ENCODE results near the gene CUEDC2.

The CUEDC2 gene

DNA sequence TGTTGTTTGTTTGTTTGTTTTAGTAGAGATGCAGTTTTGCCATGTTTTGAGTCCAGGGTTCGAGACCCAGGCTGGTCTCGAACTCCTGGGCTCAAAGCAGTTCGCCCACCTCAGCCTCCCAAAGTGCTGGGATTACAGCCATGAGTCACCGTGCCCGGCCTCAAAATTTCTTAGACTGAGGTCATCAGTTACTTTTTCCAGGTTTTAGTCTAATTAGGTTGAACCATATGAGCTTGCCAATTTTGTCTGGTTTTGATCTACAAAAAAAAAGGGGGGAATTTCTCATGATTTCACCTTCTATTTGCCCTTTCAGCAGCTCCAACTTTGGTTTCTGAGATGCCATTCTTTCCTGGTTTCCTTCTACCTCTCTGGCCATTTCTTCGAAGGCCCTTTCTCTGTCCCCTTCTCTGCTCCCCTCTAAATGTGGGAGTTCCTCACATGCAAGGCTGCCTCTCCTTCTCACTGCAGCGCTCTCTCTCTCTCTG is 5.5 kb downstream of the CUEDC2 start:
- no peak overlapping the region for H3K27ac ChIP-seq (ENCODE audit: low read depth, low read length)

DNA sequence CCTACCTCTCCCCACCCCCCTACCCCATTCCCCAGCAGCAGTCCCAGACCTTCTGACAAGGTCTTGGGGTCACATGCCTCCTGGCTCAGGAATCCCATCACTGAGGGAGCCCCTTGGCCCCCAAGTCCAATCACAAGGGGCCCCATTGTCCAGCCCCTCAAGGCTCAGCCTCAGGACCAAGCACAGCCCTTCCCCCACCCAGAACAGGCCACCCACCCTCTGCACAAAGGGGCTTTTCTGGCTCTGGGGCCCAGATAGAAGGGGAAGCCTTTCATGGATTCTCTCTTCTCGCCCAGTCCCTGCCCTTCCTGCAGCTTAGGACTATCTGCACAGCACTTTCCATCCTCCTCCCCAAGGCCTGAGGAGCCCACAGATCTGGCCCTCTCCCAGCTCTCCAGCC is 6.9 kb downstream of the CUEDC2 start:
- Histone ChIP-seq H4K20me1 (ENCODE audit: control insufficient read depth, insufficient read depth, low read depth, low read length) (no peaks in the 10 kb centered on the region), H3K36me3 (ENCODE audit: control insufficient read depth, low read length) (peaks cover 19% of the 10 kb centered on the region), H3K27ac (ENCODE audit: low read depth, low read length) (no peak overlapping the region), H3F3A (ENCODE audit: control insufficient read depth, insufficient read depth) (peaks cover 3% of the 10 kb centered on the region; the same call in 1 of the 2 replicates), H3K79me2 (ENCODE audit: control insufficient read depth, low read length) (peaks cover 21% of the 10 kb centered on the region), H3K4me3 (ENCODE audit: low read length) (no peak overlapping the region), H3K4me2 (ENCODE audit: low read length) (no peak overlapping the region), H3K4me1 (ENCODE audit: control insufficient read depth, low read length) (peaks cover 16% of the 10 kb centered on the region), H3K27me3 (ENCODE audit: control insufficient read depth, low read length) (no peaks in the 10 kb centered on the region), H3K9me2 (replicated peaks; ENCODE audit: control insufficient read depth, low read length) (no peaks in the 10 kb centered on the region), H3K9me3 (ENCODE audit: control insufficient read depth, insufficient read depth, low read length) (no peaks in the 10 kb centered on the region)
- TF ChIP-seq CTCF (IDR thresholded peaks at IDR 0.05; ENCODE audit: low read depth, low read length, poor library complexity, severe bottlenecking) (no peak), EZH2phosphoT487 (IDR thresholded peaks at IDR 0.05; ENCODE audit: borderline replicate concordance, low read length) (no peak)

More for the DNA sequence above, 5.5 kb downstream of the CUEDC2 start:
- Histone ChIP-seq H3K4me2 (ENCODE audit: low read length) (no peak overlapping the region), H3K4me3 (ENCODE audit: low read length) (no peak overlapping the region), H3K36me3 (ENCODE audit: control insufficient read depth, low read length) (peaks cover 23% of the 10 kb centered on the region), H3K9me3 (ENCODE audit: control insufficient read depth, insufficient read depth, low read length) (no peaks in the 10 kb centered on the region), H3K27me3 (ENCODE audit: control insufficient read depth, low read length) (no peaks in the 10 kb centered on the region), H3K79me2 (ENCODE audit: control insufficient read depth, low read length) (peaks cover 26% of the 10 kb centered on the region), H3F3A (ENCODE audit: control insufficient read depth, insufficient read depth) (peaks cover 3% of the 10 kb centered on the region; the same call in 1 of the 2 replicates), H3K9me2 (replicated peaks; ENCODE audit: control insufficient read depth, low read length) (no peaks in the 10 kb centered on the region), H3K4me1 (ENCODE audit: control insufficient read depth, low read length) (peaks cover 22% of the 10 kb centered on the region), H4K20me1 (ENCODE audit: control insufficient read depth, insufficient read depth, low read depth, low read length) (no peaks in the 10 kb centered on the region)
- TF ChIP-seq CTCF (IDR thresholded peaks at IDR 0.05; ENCODE audit: low read depth, low read length, poor library complexity, severe bottlenecking) = no peak
- TF ChIP-seq EZH2phosphoT487 (IDR thresholded peaks at IDR 0.05; ENCODE audit: borderline replicate concordance, low read length) = no peak

DNA sequence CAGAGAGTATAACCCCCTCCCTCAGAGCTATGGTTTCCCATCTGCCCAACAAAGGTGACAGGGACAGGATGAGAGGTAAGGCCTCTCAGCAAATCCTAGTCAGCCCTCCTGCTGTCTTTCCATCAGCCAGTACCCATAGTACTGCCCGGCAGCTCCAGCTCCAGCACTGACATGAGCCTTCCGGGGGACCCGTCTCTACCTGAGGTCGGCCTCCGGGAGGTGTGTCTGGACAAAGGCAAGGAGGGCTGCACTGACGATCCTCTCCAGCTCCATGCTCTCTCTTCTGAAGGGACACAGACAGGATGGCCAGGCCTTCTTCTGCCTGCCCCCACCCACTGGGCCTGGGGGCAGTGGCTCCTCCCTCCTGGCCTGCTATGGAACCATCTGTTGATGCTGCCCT is 7.5 kb downstream of the CUEDC2 start:
- no peaks in the 10 kb centered on the region for H3K9me3 ChIP-seq (ENCODE audit: control insufficient read depth, insufficient read depth, low read length)
- no peaks in the 10 kb centered on the region for H3K9me2 ChIP-seq (replicated peaks; ENCODE audit: control insufficient read depth, low read length)
- H3K4me3 ChIP-seq (ENCODE audit: low read length) = no peak overlapping the region
- H3K36me3 ChIP-seq (ENCODE audit: control insufficient read depth, low read length) = peaks cover 19% of the 10 kb centered on the region
- H3K27ac ChIP-seq (ENCODE audit: low read depth, low read length) = no peak overlapping the region
- TF ChIP-seq CTCF (IDR thresholded peaks at IDR 0.05; ENCODE audit: low read depth, low read length, poor library complexity, severe bottlenecking) (no peak), EZH2phosphoT487 (IDR thresholded peaks at IDR 0.05; ENCODE audit: borderline replicate concordance, low read length) (no peak)
- H3F3A ChIP-seq (ENCODE audit: control insufficient read depth, insufficient read depth) = peaks cover 7% of the 10 kb centered on the region; the same call in 1 of the 2 replicates
- H3K4me1 ChIP-seq (ENCODE audit: control insufficient read depth, low read length) = peaks cover 21% of the 10 kb centered on the region
- peaks cover 21% of the 10 kb centered on the region for H3K79me2 ChIP-seq (ENCODE audit: control insufficient read depth, low read length)
- H3K27me3 ChIP-seq (ENCODE audit: control insufficient read depth, low read length) = no peaks in the 10 kb centered on the region
- no peak overlapping the region for H3K4me2 ChIP-seq (ENCODE audit: low read length)
- no peaks in the 10 kb centered on the region for H4K20me1 ChIP-seq (ENCODE audit: control insufficient read depth, insufficient read depth, low read depth, low read length)

Data from DOHH2 (cell line).